GM19239 (cell line): ENCODE data around the gene R3HDM2.

Experiments used
- DNase-seq: peaks from one replicate; pipeline ENCODE4 v3.0.0; 2011; ENCODE audit warnings: low spot score; ENCODE audit not compliant: insufficient read length
- FAIRE-seq: peaks from 2 replicates; lab custom pipeline; 2011; peaks lifted over from hg19 to GRCh38; lab: Jason Lieb, UNC

The R3HDM2 gene

DNA sequence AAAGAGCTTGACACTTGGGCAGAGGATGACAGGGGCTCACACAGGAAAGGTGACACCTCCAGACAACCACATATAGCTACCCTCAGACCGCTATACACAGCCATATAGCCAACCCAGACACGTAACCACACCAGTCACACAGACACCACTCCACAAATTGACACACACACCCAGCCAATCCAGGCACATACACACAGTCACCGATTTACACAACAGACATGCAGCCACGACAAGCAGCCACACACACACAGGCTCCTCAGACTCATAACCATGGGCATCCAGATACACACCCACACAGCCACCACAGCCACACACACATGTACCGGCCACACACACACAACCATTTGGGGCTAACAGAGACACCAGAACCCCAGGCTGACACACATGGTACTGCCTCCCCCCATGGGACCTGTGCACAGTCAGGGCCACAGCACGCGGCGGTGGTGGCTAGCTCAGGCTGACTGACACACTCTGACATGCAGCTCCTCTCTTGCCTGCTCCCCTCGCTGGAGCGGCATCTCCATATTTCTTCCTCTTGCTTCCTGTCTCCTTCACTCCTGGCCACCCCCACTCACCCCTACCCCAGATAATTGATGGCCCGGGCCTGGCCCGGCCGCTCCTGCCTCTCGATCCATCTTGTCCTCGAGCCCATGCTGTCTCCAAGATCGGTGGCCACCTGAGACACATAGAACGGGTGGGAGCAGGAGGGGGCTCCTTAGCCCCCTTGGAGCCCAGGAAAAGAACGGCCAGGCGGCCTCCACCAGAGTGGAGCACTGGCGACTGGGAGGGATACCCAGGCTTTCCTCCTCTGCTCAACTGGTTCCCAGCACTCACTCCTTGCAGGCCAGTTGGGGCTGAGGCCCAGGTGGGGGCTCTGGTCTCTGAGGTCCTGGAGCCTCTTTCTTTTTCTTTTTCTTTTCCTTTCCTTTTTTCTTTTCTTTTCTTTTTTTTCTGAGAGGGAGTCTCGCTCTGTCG is 207.4 kb downstream of the R3HDM2 start:
- DNase-seq (no peak), FAIRE-seq (no peak)

DNA sequence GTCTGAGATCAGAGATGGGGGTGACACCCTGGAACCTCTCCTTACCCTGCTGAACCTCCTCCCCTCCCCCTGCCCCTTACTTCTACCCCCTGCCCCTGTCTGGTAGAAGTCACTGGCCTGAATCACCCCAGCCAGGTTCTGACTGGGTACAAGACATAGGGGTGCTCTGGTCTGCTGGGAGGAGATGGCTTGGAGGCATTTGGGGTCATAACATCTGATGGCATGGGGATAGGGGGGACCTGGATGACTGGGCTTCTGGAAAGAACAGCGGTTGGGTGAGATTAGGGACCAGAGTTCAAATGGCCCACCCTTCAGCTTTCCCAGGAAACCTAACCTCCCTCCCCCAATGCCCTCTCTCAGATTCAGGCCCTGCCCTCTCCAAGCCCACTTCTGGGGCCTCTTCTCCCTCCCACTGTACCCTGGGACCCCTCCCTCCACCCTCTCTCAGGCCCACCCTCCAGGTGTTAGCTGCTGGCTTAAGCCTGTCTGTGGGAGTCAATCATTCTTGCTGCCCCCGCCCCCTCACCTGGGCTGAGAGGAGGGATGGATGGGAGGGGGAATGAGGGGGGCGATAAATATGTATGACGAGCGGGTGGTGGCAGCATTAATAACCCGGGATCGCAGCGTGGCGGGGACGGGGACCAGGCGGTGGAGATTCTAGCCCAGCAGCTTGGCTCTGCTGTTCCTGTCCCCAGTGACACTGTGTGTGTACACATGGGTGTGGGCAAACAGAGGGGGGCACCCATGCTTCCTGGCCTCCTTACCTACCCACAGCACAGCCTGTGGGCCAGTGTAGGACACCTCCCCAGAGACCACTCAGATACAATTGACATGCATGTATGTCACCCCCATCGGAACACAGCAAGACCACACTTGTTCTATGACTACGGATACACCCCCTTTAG is 208.3 kb downstream of the R3HDM2 start:
- FAIRE-seq, result no peak
- no peak for DNase-seq

DNA sequence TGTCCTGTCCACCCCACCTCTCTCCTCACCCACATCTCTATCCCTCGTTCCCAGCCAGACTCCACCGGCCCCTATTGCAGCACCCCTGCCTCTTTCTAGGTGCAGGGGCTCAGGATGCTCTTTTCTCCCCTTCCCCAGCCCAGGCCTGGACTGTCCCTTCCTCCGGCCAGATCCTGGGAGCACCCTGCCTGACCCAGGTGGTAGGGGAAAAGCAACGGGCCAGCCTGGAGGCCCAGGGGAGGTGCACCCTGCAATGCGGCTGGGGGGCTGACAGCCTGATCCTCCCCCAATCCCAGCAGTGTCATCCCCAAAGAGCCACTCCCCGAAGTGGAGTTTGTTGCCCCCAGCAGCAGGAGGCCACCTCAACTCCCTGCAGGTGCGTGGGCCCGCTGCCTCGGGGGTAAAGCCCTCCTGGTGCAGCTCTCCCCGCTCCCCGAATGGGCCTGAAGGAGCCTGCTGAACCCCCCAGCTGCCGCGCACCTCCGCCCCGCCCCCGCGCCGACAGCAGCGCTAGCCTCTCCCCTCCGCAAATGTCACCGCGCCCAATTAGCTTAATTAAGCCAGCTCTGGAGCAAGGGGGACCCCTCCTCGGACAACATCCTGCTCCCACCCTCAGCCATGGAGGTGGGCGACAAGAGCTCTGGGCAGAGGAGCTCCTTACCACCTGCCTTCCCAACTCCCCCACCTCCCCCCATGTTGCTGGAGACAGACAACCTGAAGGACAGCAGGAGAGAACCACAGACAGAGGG is 209.5 kb downstream of the R3HDM2 start:
- no peak for FAIRE-seq

DNA sequence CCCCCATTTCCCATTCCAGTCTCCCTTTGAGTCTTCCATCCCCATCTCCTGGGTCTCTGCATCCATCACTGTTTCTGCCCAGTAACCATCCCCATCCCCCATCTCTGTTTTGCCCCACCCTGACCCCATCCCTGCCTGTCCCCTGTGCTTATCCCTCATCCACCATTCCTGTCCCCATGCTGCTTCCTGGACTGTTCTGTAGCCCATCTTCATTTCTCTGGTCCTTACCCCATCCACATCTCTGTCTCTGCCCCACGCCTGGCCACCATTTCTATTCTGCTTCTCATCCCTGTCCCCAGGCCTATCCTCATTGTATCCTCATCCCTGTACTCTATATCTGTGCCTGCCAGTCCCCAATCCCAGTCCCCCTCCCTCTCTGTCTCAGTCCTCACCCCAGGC is 210.1 kb downstream of the R3HDM2 start:
- DNase-seq (no peak), FAIRE-seq (no peak)

More for the DNA sequence above, 209.5 kb downstream of the R3HDM2 start:
- no peak for DNase-seq

DNA sequence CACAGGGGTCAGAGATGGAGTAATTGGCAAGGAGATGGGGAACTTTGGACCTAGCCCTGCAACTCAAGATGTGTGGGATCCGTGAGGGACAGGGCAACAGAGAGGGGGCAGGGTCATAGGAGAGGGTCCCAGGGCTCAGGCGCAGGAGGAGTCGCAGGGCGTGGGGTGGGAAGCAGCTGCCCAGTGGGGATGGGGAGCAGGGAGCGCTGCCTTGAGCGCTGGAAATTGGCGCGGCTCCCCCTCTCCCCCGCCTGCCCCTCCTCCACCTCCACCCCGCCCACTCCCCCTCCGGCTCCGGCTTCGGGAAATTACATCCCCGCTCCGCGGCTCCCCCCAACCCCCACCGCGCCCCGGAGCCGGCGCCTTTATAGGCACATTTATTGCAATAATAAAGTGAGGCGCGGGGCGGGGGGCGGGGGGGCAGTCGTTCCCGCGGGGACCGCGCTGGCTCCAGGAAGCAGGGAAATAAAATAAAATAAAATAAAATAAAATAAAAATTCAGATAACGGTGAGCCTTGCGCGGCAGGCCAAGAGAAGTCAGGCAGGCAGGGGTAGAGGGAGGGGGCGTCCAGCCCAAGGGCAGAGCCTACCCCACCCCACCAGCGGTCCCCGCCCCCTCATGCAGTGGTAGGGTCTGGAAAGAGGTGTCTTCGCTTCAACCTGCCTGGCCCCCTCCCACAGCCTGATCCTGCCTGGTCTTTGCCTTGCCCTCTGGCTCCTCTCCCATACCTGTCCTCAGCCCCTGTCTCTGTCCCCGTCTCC is 210.7 kb downstream of the R3HDM2 start:
- FAIRE-seq (no peak), DNase-seq (no peak)

DNA sequence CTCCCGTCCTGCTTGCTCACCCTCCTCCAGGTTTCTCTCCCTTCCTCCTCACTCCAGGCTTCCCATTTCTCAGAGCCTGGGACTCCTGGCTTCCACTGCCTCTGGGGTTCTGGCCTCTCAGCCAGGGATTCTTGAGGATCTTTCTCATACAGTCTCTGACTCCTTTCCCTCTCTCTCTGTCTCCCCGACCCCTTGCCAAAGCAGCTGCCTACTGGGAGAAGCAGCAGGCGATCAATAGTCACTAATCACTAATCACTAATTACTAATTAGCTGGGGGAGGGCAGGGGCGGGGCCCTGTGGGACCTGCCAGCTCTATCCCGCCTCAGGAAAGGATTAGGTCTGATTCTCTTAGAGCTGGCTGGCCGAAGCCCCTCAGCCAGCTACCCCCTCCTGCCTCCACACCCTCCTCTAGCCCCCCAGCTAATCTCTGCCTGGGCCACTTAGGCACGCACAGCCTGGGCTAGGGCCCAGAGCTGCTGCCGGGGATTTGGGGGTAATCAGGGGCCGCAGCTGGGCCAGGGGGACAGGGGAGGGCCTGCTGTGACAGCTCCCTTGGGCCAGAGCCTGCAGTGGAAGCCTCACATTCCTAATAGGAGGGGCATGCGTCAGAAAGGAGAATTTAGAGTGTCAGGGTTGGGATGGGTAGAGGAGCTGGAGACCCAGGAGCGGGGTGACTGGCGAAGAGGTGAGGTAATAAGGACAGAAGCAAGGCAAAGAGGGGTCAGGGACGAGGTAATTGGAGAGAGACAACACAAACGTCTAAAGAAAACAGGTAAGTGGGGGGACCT is 211.4 kb downstream of the R3HDM2 start:
- FAIRE-seq (no peak), DNase-seq (no peak)

DNA sequence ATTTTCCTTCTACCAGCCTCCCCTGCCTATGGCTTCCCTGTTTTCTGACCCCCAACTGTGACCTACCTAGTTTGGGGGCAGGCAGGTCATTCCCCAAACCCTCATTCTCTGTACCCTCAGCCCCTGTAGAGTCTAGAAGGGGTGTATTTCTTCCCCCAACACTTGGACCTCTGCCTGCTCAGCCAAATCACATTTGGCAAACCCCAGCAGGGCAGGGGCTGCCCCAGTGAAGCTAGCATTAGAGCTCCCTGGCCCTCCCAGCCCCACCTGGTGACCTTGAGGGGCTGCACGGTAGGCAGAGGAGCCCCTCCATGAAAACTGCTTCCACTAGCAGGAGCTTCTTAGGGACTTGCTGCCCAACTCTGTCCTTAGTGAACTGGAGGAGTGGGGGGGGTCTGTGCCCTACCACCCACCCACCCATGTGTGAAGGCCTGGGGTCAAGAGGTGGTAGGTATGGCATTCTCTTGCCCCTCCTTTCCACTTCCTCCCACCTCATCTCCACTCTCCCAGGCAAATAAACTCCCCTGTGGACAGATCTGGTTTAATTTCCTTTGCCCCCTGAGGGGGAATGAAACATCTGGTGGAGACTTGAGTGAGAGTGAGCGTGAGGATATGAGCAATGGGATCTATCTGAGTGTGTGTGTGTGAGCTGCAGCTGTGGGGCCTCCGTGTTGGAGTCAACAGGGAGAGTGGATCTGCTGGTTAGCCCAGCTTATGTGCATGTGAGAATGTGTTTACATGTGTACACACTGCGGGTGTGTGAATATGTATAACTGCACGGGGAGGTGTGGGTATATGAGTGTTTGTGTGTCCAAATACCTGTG is 212.6 kb downstream of the R3HDM2 start:
- FAIRE-seq, result no peak
- DNase-seq, result no peak

DNA sequence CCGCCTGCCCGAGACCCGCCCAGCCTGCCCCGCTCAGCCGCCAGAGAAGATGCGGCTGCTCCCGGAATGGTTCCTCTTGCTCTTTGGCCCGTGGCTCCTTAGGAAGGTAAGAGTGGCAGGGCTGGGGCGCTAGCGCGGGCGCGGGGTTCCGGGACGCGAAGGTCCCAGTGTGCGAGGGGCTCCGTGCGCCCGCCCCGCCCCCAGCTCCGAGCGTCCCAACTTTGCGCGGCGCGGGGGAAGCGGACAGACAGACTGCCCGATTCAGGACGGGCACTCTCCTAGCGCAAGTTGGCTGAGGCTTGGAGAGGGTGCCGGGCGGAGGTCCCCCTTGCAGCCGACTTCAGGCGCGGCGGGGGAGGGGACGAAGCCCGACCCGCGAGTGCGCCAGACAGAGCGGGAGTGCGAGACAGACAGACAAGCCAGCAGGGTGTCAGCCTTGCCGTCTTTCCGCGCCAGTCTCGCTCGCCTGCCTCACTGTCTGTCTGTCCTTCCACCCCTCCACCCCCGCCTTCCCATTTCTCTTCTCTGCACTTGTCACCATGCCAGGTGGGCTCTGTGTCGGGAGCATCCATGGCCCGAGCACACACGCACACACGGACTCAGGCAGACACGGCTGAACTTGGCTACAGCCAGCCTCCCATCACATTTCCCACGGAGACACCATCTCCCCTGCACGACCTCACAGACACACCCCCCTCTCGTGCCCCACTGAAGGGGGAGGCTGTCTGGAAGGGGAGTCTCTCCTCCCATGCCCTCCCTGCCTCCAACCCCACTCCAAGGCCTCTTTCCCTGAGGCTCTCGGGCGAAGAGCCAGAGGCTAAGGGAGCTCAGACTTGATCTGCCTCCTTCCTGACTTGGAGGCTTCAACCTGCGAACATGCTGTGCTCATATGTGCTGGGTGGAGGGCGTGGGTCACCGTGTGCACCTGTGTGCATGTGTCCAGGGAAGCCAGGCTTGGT is 213.6 kb downstream of the R3HDM2 start:
- no peak for FAIRE-seq
- DNase-seq, result no peak

DNA sequence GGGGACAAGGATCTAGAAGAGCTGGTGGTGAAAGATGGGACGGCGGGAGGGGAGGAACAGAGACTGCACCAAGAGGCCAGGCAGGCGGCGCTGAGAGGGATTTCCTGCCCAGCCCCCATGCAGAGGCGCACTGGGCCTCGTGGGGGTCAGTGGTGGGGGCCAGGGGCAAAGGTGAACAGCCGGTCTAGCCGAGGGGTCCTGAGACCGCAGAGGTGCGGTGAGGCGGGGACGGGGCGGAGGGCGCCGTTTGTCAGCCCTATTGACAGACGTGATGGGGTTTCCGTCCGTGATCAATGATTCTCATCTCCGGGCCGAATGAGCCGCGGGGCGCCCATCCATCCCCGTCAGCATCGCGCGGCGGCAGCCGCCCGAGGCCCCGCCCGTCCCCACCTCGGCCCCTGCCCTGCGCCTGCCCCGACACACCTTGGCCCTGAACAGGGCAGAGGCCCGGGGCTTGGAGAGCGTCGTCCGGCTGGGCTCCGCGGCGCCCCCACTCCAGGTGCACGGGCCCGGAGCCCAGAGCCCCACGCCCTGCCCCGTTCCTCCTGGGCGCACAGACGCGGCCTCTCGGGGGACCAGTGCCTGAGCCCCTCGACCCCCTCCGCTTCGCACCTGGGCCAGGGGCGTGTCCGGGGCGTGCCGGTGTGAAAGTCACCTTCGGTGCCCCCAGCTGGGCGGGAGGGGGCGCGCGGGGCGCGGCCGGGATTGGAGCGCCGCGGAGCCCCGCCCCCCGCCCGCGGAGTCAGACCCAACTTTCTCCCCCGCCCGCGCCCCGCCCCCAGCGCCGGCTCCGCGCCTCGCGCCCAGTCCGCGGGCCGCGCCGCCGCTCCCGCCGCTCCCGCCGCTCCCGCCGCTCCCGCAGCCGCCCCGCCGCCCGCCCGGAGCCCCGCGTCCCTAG is 214.6 kb downstream of the R3HDM2 start, which contains the start of gene NXPH4:
Gene NXPH4, plus strand, starts transcription at position 781 of the 898 bp plus-strand sequence. CDS start 176 bp downstream, outside the sequence.
- peak; percentile 11 for FAIRE-seq
- peak; percentile 62 for DNase-seq

DNA sequence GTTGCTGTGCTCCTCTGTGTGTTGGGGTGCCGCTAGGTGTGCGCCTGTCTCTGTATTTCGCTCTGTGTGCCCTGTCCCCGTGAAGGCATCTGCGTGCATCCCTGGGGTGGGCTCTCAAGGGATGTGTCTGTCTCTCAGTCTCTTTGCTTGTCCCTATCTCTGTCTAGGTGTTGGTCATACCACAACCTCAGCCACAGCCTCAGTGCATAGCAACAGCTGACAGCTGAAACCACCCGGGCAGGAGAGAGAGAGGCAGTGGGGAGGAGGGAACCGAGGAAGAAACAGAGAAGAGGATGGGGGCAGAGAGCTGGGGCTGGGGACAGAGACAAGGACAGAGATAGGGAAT is 215.2 kb downstream of the R3HDM2 start:
- FAIRE-seq (peak; percentile 61), DNase-seq (peak; percentile 81)

DNA sequence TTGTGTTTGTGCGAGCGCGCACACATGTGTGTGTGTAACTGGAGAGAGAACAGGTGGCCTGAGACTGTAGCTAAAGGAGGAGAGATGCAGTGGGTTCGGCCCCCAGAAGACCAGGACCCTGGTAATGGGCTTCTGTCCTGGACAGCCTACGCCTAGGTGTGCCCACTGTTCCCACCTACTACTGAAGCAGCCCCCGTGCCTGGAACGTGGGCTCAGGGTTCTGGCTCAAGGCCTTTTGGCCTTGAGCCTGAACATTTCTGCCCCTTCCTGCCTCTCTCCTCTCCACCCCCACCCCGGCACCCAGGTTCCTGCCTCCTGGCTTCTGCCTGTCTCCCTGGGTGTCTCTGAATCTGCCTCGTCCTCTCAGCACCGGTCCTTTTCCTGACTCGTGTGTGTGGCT is 215.8 kb downstream of the R3HDM2 start:
- DNase-seq (no peak), FAIRE-seq (no peak)

DNA sequence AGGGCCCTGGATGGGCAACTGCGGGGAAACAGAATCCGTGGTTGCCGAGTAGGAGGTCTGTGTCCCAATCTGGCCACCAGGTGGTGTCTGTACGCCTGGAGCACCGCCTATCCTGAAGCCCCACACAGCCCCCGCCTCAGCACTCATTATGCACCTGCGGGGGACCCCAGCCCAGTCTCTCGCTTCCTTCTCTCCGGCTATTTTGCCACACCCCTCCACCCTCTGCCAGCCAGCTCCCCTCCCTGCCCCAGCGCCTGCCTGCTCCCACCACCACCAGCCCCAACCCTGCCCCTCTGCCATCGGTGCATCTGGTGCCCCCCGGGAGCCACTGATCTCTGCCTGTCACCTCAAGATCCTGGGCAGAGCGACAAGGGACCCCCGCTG is 216.5 kb downstream of the R3HDM2 start:
- DNase-seq, result peak; percentile 83
- FAIRE-seq, result no peak

DNA sequence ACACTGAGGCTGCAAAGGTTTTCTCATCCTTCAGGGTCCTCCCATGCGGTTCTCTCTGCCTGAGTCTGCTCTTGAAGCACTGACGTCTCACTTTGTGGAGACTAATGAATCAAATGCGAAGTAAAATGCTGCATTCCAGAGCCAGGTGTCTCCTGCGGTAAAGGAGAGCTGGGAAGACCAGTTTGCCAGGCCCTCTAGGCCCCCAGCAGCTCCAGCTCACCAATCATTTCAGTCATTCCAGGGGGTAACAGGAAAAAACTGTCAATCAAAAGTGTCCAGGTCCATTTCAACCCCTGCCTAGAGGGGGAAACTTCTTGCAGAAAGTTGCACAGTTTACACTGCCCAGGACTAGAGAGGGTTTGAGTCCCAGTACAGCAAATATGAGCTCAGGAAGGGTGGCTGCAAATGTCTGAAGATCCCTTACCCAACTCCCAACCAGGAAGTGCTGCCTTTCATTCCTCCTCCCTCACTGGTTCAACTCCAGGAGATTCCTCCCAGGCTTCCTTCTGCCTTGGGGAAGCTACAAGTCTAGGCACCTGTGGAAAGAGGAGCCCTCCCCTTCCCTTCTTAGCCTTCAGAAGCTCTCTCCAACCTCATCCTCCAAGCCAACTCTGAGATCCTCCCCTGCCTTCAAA is 217.0 kb downstream of the R3HDM2 start:
- DNase-seq (no peak), FAIRE-seq (peak; percentile 37)

DNA sequence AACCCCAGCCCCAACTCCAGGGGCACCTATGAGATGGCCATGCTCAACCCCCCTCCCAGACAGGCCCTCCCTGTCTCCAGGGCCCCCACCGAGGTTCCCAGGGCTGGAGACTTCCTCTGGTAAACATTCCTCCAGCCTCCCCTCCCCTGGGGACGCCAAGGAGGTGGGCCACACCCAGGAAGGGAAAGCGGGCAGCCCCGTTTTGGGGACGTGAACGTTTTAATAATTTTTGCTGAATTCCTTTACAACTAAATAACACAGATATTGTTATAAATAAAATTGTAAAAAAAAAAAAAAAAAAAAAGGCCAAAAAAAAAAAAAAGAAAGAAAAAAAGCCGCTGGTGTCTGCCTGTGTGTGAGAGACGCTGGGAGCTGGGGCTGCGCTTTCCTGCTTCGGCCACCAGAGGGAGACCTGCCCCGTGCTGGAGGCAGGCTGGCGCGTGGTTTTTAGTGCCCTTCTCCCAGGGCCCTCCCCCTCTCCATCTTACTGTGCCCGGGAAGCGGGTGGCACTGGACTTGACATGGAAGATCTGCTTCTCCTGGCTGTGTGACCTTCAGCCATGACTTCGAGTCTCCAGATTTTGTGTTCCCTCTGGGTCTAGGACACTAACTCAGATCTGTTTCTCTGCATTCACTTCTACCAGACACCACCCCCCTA is 217.7 kb downstream of the R3HDM2 start:
- FAIRE-seq (peak; percentile 78), DNase-seq (peak; percentile 97)

DNA sequence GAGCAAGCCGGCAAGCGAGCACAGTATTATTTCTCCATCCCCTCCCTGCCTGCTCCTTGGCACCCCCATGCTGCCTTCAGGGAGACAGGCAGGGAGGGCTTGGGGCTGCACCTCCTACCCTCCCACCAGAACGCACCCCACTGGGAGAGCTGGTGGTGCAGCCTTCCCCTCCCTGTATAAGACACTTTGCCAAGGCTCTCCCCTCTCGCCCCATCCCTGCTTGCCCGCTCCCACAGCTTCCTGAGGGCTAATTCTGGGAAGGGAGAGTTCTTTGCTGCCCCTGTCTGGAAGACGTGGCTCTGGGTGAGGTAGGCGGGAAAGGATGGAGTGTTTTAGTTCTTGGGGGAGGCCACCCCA is 218.2 kb downstream of the R3HDM2 start:
- DNase-seq (no peak), FAIRE-seq (no peak)
